Type B pancreatic cell (in vitro differentiated cells): ENCODE data around the gene ZNF574. TPM values are rescaled to one million over a fixed set of nuclear protein-coding genes. Genes with fewer than 3 reads are reported as not detected.

Experiments
- DNase-seq: peaks from one replicate; pipeline ENCODE4 v3.0.0; 2021; ENCODE audit warnings: mixed read lengths; ENCODE audit not compliant: unreplicated experiment; ENCODE audit errors: extremely low spot score
- H3K27ac Mint-ChIP-seq: 2 replicates; pipeline ENCODE4 v1.8.0; 2021; ENCODE audit warnings: mild to moderate bottlenecking, mixed read lengths
- H3K27me3 Mint-ChIP-seq: 2 replicates; pipeline ENCODE4 v1.8.0; 2021; ENCODE audit warnings: mixed read lengths
- H3K36me3 Mint-ChIP-seq: 2 replicates; pipeline ENCODE4 v1.8.0; 2021; ENCODE audit warnings: mixed read lengths
- H3K4me1 Mint-ChIP-seq: one replicate; pipeline ENCODE4 v1.8.0; 2021; ENCODE audit warnings: mixed read lengths; ENCODE audit not compliant: unreplicated experiment
- H3K4me3 Mint-ChIP-seq: 2 replicates; pipeline ENCODE4 v1.8.0; 2021; ENCODE audit warnings: mild to moderate bottlenecking, mixed read lengths
- H3K9me3 Mint-ChIP-seq: 2 replicates; pipeline ENCODE4 v1.8.0; 2021; ENCODE audit warnings: mixed read lengths
- CTCF ChIP-seq: fragments of 200-600 bp; sonication (generic); conservative IDR thresholded peaks from 2 replicates; pipeline ENCODE4 v1.5.0; 2021; ENCODE audit warnings: antibody characterized with exemption, mild to moderate bottlenecking
- total RNA-seq: library from RNA; stranded (reverse); gene quantifications from 2 replicates; pipeline ENCODE4 v1.2.1, GENCODE V29; 2021; ENCODE audit warnings: low replicate concordance

ZNF574 gene
- total RNA-seq, 1 donor from 2014 or later: 20.1 TPM

DNA sequence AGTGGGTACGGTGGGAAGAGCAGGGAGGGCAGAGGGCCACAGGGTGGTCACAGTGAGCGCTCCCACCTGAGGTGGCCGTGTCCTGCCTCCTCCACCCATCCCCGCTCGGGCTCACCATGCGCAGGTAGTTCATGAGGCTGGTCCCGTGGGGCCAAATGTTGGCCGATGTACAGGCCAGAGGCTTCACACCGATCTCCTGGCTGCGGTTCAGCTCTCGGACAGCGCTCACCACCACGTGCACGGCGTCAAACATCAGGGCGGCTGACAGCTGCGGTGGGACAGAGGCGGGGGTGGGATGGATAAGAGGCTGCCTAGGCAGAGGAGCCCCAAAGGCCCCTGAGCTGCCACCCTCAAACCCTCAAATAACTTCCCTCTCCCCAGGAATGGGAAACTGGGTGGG lies 21.8 kb upstream of the ZNF574 start:
- H3K27me3 Mint-ChIP-seq: peaks cover 4% of the 10 kb centered on the region
- no peaks in the 10 kb centered on the region for H3K36me3 Mint-ChIP-seq
- no peak for DNase-seq

DNA sequence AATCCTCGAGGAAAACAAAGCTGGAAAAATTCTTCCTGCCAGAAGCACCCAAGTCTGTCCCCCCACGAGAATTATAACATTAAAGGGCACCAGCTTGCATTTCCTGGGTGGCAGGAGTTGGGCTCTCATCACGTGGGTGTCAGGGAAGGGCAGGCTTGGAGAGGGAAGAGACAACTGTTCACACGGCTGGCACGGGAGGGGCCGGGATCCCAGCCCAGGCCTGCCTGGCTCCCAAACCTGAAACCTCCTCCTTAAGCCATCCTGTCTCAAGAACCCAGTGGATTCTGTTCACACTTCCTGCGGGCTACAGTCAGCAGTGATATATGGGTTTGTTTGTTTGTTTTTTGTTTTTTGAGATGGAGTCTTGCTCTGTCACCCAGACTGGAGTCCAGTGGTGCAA lies 18.1 kb upstream of the ZNF574 start:
- Mint-ChIP-seq H3K4me3 (no peak overlapping the region), H3K27me3 (peaks cover 8% of the 10 kb centered on the region), H3K9me3 (no peaks in the 10 kb centered on the region), H3K27ac (no peak overlapping the region), H3K4me1 (no peaks in the 10 kb centered on the region), H3K36me3 (no peaks in the 10 kb centered on the region)
- TF ChIP-seq CTCF: no peak
- no peak for DNase-seq

More for the DNA sequence above, 21.8 kb upstream of the ZNF574 start:
- Mint-ChIP-seq H3K27ac (no peak overlapping the region), H3K4me3 (no peak overlapping the region), H3K9me3 (no peaks in the 10 kb centered on the region), H3K4me1 (no peaks in the 10 kb centered on the region)
- no peak for TF ChIP-seq CTCF

GRCh38 chr19:42059196-42059595 lies 16.8 kb upstream of the ZNF574 start:
- Mint-ChIP-seq H3K4me1 (no peaks in the 10 kb centered on the region), H3K27me3 (peaks cover 12% of the 10 kb centered on the region), H3K36me3 (no peaks in the 10 kb centered on the region), H3K9me3 (no peaks in the 10 kb centered on the region), H3K27ac (no peak overlapping the region), H3K4me3 (no peak overlapping the region)
- no peak for DNase-seq
- no peak for TF ChIP-seq CTCF

GRCh38 chr19:42060117-42060516 lies 15.8 kb upstream of the ZNF574 start:
- Mint-ChIP-seq H3K27me3 (peaks cover 16% of the 10 kb centered on the region), H3K9me3 (no peaks in the 10 kb centered on the region), H3K4me1 (no peaks in the 10 kb centered on the region), H3K27ac (no peak overlapping the region), H3K36me3 (no peaks in the 10 kb centered on the region), H3K4me3 (no peak overlapping the region)
- no peak for DNase-seq
- TF ChIP-seq CTCF: no peak

DNA sequence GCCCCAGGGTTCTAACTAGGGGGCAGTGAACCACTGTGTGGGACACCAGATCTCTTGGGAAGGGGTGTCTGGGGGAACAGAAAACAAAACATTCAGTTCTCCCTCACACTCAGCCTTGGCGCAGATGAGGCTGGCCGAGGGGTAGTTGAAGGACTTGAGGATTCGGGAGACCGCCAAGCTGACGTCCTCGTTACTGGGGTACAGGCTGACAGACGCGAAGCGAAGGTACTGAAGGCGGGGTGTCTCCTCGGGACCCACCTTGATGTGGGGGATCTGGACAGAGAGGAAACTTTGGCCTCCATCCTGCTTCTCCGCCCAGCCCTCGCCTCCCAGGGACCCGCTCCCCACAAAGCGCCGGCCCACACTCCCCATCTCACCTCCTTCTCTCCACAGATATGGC lies 13.6 kb upstream of the ZNF574 start:
- Mint-ChIP-seq H3K27me3 (peaks cover 12% of the 10 kb centered on the region), H3K9me3 (no peaks in the 10 kb centered on the region), H3K27ac (no peak overlapping the region), H3K4me1 (no peaks in the 10 kb centered on the region), H3K4me3 (no peak overlapping the region), H3K36me3 (no peaks in the 10 kb centered on the region)
- no peak for DNase-seq
- TF ChIP-seq CTCF: no peak

DNA sequence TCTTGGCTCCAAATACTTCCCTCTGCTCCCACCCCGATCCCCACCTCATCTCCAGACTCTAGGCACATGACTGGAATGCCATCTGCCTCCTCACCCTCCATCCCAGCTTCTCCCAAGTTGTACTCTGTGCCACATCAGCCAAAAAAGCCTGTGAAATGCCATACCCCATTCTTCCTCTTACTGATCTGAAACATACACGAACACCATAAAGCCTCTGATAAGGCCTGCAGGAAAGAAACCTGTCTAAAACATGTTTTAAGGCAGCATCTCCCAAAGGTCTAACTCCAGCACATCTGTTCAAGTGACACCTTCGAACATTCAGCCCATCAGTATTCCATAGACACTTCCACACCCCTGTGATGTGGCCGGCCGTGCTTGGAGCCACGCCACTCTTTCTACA lies 11.5 kb upstream of the ZNF574 start:
- Mint-ChIP-seq H3K4me1 (no peaks in the 10 kb centered on the region), H3K27ac (no peak overlapping the region)

More for the DNA sequence above, 11.5 kb upstream of the ZNF574 start:
- peaks cover 12% of the 10 kb centered on the region for H3K27me3 Mint-ChIP-seq
- H3K9me3 Mint-ChIP-seq: no peaks in the 10 kb centered on the region
- TF ChIP-seq CTCF: no peak
- no peak overlapping the region for H3K4me3 Mint-ChIP-seq
- DNase-seq: no peak
- no peaks in the 10 kb centered on the region for H3K36me3 Mint-ChIP-seq
